Fibroblast of lung (primary cell): ENCODE measurements around the gene GRWD1. TPM values are rescaled to one million over a fixed set of nuclear protein-coding genes. Genes with fewer than 3 reads are reported as not detected.
A peak's percentile ranks its signal among the peaks of the same experiment; 100 is the strongest.

Experiments used
- DNase-seq, 2 donors: peaks; one replicate each; pipeline versions ENCODE4 v3.0.0 to v3.0.0-alpha.2; 2010; ENCODE audit warnings: low read depth in 2 of 2
- H2AFZ ChIP-seq: 2 replicates; pipeline ENCODE4 v1.5.1; 2012; ENCODE audit warnings: low read length, control low read depth, inconsistent platforms
- H3K27ac ChIP-seq: 2 replicates; pipeline ENCODE4 v1.5.1; 2011; ENCODE audit warnings: low read length, control low read depth; ENCODE audit not compliant: insufficient read depth
- H3K27me3 ChIP-seq: 2 replicates; pipeline ENCODE4 v1.5.1; 2011; ENCODE audit warnings: mild to moderate bottlenecking, low read length; ENCODE audit not compliant: control insufficient read depth, insufficient read depth
- H3K36me3 ChIP-seq: 2 replicates; pipeline ENCODE4 v1.5.1; 2011; ENCODE audit warnings: low read length; ENCODE audit not compliant: control insufficient read depth, insufficient read depth
- H3K4me1 ChIP-seq: 2 replicates; pipeline ENCODE4 v1.5.1; 2011; ENCODE audit warnings: low read length; ENCODE audit not compliant: control insufficient read depth, insufficient read depth; ENCODE audit errors: extremely low read depth
- H3K4me2 ChIP-seq: 2 replicates; pipeline ENCODE4 v1.5.1; 2011; ENCODE audit warnings: low read length, control low read depth; ENCODE audit not compliant: insufficient read depth; ENCODE audit errors: extremely low read depth
- H3K4me3 ChIP-seq, 4 experiments: fragments of 200-600 bp in 1 of 4; sonication (generic) in 1 of 4; replicated peaks in 1 of 4; 2 replicates each; pipeline ENCODE4 v1.5.1; 2011 to 2016; ENCODE audit warnings: low read length in 4 of 4, low read depth in 3 of 4, mild to moderate bottlenecking in 3 of 4, control low read depth in 2 of 4, inconsistent platforms in 1 of 4, mixed read lengths in 1 of 4; ENCODE audit not compliant: insufficient read depth in 1 of 4; ENCODE audit errors: control extremely low read depth in 1 of 4
- H3K79me2 ChIP-seq: 2 replicates; pipeline ENCODE4 v1.5.1; 2012; ENCODE audit warnings: mild to moderate bottlenecking, low read length, inconsistent platforms; ENCODE audit not compliant: control insufficient read depth, insufficient read depth
- H3K9ac ChIP-seq: 2 replicates; pipeline ENCODE4 v1.5.1; 2011; ENCODE audit warnings: mild to moderate bottlenecking, low read length, control low read depth; ENCODE audit not compliant: insufficient read depth
- H3K9me3 ChIP-seq: 2 replicates; pipeline ENCODE4 v1.5.1; 2012; ENCODE audit warnings: low read depth, low read length; ENCODE audit not compliant: control insufficient read depth, insufficient read depth
- H4K20me1 ChIP-seq: 2 replicates; pipeline ENCODE4 v1.5.1; 2011; ENCODE audit warnings: low read length; ENCODE audit not compliant: control insufficient read depth, insufficient read depth; ENCODE audit errors: extremely low read depth
- EZH2 ChIP-seq: IDR thresholded peaks from 2 replicates; pipeline ENCODE4 v1.5.1; 2012; ENCODE audit warnings: low read length, control low read depth, mild to moderate bottlenecking; ENCODE audit errors: missing control alignments
- polyA plus RNA-seq, 2 donors: library from polyadenylated mRNA; depleted of rRNA in 1 of 2; stranded (reverse) in 1 of 2; unstranded in 1 of 2; fragments of >200 nt; gene quantifications; 2 replicates each; pipeline ENCODE4 v1.2.1, GENCODE V29; 2011 to 2012; ENCODE audit warnings: missing spikeins in 1 of 2
- total RNA-seq: library from RNA; depleted of rRNA; stranded (reverse); fragments of >200 nt; gene quantifications from 2 replicates; pipeline ENCODE4 v1.2.1, GENCODE V29; 2014
- TF ChIP-seq, protein P1 (sequence below), 2 donors: IDR thresholded peaks in 1 of 2; conservative IDR thresholded peaks in 1 of 2; 1 replicate in 1 of 2; 2 replicates in 1 of 2; pipeline ENCODE4 v1.5.1; 2011 to 2012; ENCODE audit warnings: low read length in 2 of 2, control low read depth in 1 of 2, inconsistent platforms in 1 of 2, low read depth in 1 of 2, mild to moderate bottlenecking in 1 of 2

The GRWD1 gene
- total and polyA plus RNA-seq, 2 donors (not counting 1 experiment from before 2014, with no cell fraction given): 9.1 to 14.7 TPM

GRCh38 chr19:48506138-48506733 is 60.5 kb downstream of the GRWD1 start:
- Histone ChIP-seq H3K36me3 (no peaks in the 10 kb centered on the region), H4K20me1 (no peaks in the 10 kb centered on the region), H3K4me2 (no peak overlapping the region), H3K9me3 (no peaks in the 10 kb centered on the region), H3K79me2 (no peaks in the 10 kb centered on the region), H2AFZ (no peak overlapping the region), H3K27ac (no peak overlapping the region), H3K9ac (no peak overlapping the region), H3K4me3 (no peak overlapping the region), H3K27me3 (peaks cover 6% of the 10 kb centered on the region), H3K4me1 (no peaks in the 10 kb centered on the region)
- peak; percentile 33 to 64 for DNase-seq
- no peak for TF ChIP-seq EZH2
- TF ChIP-seq, protein P1, sequence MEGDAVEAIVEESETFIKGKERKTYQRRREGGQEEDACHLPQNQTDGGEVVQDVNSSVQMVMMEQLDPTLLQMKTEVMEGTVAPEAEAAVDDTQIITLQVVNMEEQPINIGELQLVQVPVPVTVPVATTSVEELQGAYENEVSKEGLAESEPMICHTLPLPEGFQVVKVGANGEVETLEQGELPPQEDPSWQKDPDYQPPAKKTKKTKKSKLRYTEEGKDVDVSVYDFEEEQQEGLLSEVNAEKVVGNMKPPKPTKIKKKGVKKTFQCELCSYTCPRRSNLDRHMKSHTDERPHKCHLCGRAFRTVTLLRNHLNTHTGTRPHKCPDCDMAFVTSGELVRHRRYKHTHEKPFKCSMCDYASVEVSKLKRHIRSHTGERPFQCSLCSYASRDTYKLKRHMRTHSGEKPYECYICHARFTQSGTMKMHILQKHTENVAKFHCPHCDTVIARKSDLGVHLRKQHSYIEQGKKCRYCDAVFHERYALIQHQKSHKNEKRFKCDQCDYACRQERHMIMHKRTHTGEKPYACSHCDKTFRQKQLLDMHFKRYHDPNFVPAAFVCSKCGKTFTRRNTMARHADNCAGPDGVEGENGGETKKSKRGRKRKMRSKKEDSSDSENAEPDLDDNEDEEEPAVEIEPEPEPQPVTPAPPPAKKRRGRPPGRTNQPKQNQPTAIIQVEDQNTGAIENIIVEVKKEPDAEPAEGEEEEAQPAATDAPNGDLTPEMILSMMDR (conservative IDR thresholded peaks at IDR 0.05 in 1 of 2, IDR thresholded peaks at IDR 0.05 in 1 of 2; ENCODE audit: low read depth in 1 of 2, low read length in 2 of 2): peak; percentile 48 to 49

Other genes with a start within 250 kb of the GRWD1 start
- gene CARD8, start 190.1 kb upstream of the GRWD1 start, total RNA-seq: 12.1 and 24.1 TPM in 2 replicates
- 15.1 and 16.4 TPM in 2 replicates for gene CARD8, start 190.1 kb upstream of the GRWD1 start, polyA plus RNA-seq
- 0.26 TPM in 1 of 2 replicates, not detected in the other for gene ZNF114, start 175.9 kb upstream of the GRWD1 start, total RNA-seq
- 0.05 and 0.49 TPM in 2 replicates for gene ZNF114, start 175.9 kb upstream of the GRWD1 start, polyA plus RNA-seq
- gene EMP3, start 120.4 kb upstream of the GRWD1 start, total RNA-seq: 168 and 246 TPM in 2 replicates
- gene EMP3, start 120.4 kb upstream of the GRWD1 start, polyA plus RNA-seq: 303 and 488 TPM in 2 replicates
- gene TMEM143, start 82.0 kb upstream of the GRWD1 start, total RNA-seq: 2.8 and 8.3 TPM in 2 replicates
- gene TMEM143, start 82.0 kb upstream of the GRWD1 start, polyA plus RNA-seq: 3.9 and 4.0 TPM in 2 replicates
- not detected in 2 replicates for gene SYNGR4, start 81.6 kb upstream of the GRWD1 start, total RNA-seq
- not detected in 2 replicates for gene SYNGR4, start 81.6 kb upstream of the GRWD1 start, polyA plus RNA-seq
- 42.4 and 59.0 TPM in 2 replicates for gene KDELR1, start 54.4 kb upstream of the GRWD1 start, total RNA-seq
- gene KDELR1, start 54.4 kb upstream of the GRWD1 start, polyA plus RNA-seq: 145 TPM in 2 replicates
- gene GRIN2D, start 52.3 kb upstream of the GRWD1 start, total RNA-seq: under 0.01 TPM in 2 replicates
- 0.08 and 0.09 TPM in 2 replicates for gene GRIN2D, start 52.3 kb upstream of the GRWD1 start, polyA plus RNA-seq
- gene KCNJ14, start 9.6 kb downstream of the GRWD1 start, total RNA-seq: 0.26 and 0.50 TPM in 2 replicates
- 0.15 and 0.18 TPM in 2 replicates for gene KCNJ14, start 9.6 kb downstream of the GRWD1 start, polyA plus RNA-seq
- 25.8 and 27.2 TPM in 2 replicates for gene CYTH2, start 23.4 kb downstream of the GRWD1 start, total RNA-seq
- 18.6 and 26.6 TPM in 2 replicates for gene CYTH2, start 23.4 kb downstream of the GRWD1 start, polyA plus RNA-seq
- gene LMTK3, start 65.9 kb downstream of the GRWD1 start, total RNA-seq: under 0.01 and 0.17 TPM in 2 replicates
- gene LMTK3, start 65.9 kb downstream of the GRWD1 start, polyA plus RNA-seq: 0.01 TPM in 1 of 2 replicates, not detected in the other
- gene SULT2B1, start 106.2 kb downstream of the GRWD1 start, total RNA-seq: 0.33 TPM in 1 of 2 replicates, not detected in the other
- 0.10 TPM in 1 of 2 replicates, not detected in the other for gene SULT2B1, start 106.2 kb downstream of the GRWD1 start, polyA plus RNA-seq
- gene SPACA4, start 160.8 kb downstream of the GRWD1 start, total RNA-seq: not detected in 2 replicates
- gene SPACA4, start 160.8 kb downstream of the GRWD1 start, polyA plus RNA-seq: not detected in 2 replicates
- gene FAM83E, start 169.1 kb downstream of the GRWD1 start, total RNA-seq: 0.50 and 1.0 TPM in 2 replicates
- gene FAM83E, start 169.1 kb downstream of the GRWD1 start, polyA plus RNA-seq: not detected in 2 replicates
- 2,017 and 2,054 TPM in 2 replicates for gene RPL18, start 173.2 kb downstream of the GRWD1 start, total RNA-seq
- gene RPL18, start 173.2 kb downstream of the GRWD1 start, polyA plus RNA-seq: 1,166 and 1,578 TPM in 2 replicates
- gene SPHK2, start 173.5 kb downstream of the GRWD1 start, total RNA-seq: 5.1 and 9.6 TPM in 2 replicates
- 3.4 and 5.7 TPM in 2 replicates for gene SPHK2, start 173.5 kb downstream of the GRWD1 start, polyA plus RNA-seq
- 17.2 and 23.6 TPM in 2 replicates for gene DBP, start 191.4 kb downstream of the GRWD1 start, total RNA-seq
- 3.2 and 4.8 TPM in 2 replicates for gene DBP, start 191.4 kb downstream of the GRWD1 start, polyA plus RNA-seq
- 2.3 and 4.1 TPM in 2 replicates for gene CA11, start 200.2 kb downstream of the GRWD1 start, total RNA-seq
- gene CA11, start 200.2 kb downstream of the GRWD1 start, polyA plus RNA-seq: 1.5 and 1.7 TPM in 2 replicates
- under 0.01 and 0.51 TPM in 2 replicates for gene NTN5, start 227.0 kb downstream of the GRWD1 start, total RNA-seq
- 0.03 and 0.10 TPM in 2 replicates for gene NTN5, start 227.0 kb downstream of the GRWD1 start, polyA plus RNA-seq
- under 0.01 TPM in 1 of 2 replicates, not detected in the other for gene FUT2, start 250.0 kb downstream of the GRWD1 start, total RNA-seq
- not detected in 2 replicates for gene FUT2, start 250.0 kb downstream of the GRWD1 start, polyA plus RNA-seq